WERI-Rb-1 (cell line): ENCODE results near the gene CD47.

ENCODE experiments used
- DNase-seq: peaks from one replicate; pipeline ENCODE4 v3.0.0-alpha.2; 2020
- H3K27ac ChIP-seq: fragments of 250-450 bp; sonication (Bioruptor Pico); 2 replicates; pipeline ENCODE4 v1.5.1; 2020; ENCODE audit warnings: mild to moderate bottlenecking, moderate library complexity
- H3K27me3 ChIP-seq: fragments of 250-450 bp; sonication (Bioruptor Pico); 2 replicates; pipeline ENCODE4 v1.5.1; 2021; ENCODE audit warnings: mild to moderate bottlenecking, low read depth, moderate library complexity; ENCODE audit not compliant: insufficient read depth, severe bottlenecking
- H3K36me3 ChIP-seq: fragments of 250-450 bp; sonication (Bioruptor Pico); 2 replicates; pipeline ENCODE4 v1.5.1; 2020; ENCODE audit warnings: mild to moderate bottlenecking, moderate library complexity
- H3K4me3 ChIP-seq: 2 replicates; pipeline ENCODE4 v1.5.1; 2011; ENCODE audit warnings: low read depth, mild to moderate bottlenecking, control low read depth, low read length
- H3K9me3 ChIP-seq: fragments of 250-450 bp; sonication (Bioruptor Pico); 2 replicates; pipeline ENCODE4 v1.5.1; 2021; ENCODE audit warnings: mild to moderate bottlenecking, moderate library complexity; ENCODE audit not compliant: severe bottlenecking
- TF ChIP-seq, protein P1 (sequence below): IDR thresholded peaks from 2 replicates; pipeline ENCODE4 v1.5.1; 2011; ENCODE audit warnings: low read depth, mild to moderate bottlenecking, control low read depth, inconsistent platforms, low read length

Gene CD47

DNA sequence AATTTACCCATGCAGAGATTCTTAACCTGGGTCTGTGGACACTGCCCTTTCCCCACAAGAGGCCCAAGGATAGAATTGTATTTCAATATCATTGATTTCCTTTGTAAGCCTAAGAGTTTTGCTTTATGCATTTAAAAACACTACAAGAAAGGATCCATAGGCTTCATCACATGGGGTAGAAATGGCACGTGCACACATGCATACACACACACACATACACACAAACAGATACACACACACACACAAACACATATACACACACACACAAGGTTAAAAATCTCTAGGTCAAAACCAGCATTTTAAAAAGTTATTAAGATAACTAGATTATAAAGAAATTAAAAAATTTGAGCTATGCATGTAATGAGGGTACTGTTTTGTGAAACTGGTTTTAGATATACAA is 35.5 kb upstream of the CD47 start:
- no peak overlapping the region for H3K4me3 ChIP-seq
- no peaks in the 10 kb centered on the region for H3K27me3 ChIP-seq
- TF ChIP-seq, protein P1, sequence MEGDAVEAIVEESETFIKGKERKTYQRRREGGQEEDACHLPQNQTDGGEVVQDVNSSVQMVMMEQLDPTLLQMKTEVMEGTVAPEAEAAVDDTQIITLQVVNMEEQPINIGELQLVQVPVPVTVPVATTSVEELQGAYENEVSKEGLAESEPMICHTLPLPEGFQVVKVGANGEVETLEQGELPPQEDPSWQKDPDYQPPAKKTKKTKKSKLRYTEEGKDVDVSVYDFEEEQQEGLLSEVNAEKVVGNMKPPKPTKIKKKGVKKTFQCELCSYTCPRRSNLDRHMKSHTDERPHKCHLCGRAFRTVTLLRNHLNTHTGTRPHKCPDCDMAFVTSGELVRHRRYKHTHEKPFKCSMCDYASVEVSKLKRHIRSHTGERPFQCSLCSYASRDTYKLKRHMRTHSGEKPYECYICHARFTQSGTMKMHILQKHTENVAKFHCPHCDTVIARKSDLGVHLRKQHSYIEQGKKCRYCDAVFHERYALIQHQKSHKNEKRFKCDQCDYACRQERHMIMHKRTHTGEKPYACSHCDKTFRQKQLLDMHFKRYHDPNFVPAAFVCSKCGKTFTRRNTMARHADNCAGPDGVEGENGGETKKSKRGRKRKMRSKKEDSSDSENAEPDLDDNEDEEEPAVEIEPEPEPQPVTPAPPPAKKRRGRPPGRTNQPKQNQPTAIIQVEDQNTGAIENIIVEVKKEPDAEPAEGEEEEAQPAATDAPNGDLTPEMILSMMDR: no peak
- DNase-seq: no peak
- H3K27ac ChIP-seq: no peak overlapping the region
- no peaks in the 10 kb centered on the region for H3K36me3 ChIP-seq
- H3K9me3 ChIP-seq: no peaks in the 10 kb centered on the region

DNA sequence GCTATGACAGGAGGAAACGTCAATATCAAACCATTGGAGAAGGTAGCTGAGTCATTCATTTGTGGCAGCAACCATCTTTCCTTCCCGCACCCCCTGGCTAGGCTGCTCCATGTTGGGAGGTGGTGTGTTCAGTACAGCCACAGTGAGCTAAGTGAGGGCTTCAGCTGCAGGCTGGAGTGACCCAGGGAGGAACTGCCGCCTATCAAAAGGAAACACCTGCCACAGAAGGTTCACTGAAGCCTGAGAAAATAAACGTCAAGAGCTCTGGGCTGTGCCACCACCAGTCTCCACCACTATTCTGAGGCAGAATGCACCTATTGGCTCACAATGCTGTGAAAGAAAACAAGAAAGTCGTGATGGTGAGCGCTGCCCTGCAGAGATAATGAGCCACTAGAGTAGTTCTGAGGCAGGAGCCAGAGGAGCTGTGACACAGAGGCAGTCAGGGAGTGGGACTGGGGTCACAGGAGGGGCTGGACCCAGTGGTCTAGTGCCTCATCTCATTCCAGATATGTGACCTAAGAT is 34.8 kb upstream of the CD47 start:
- H3K36me3 ChIP-seq: no peaks in the 10 kb centered on the region
- TF ChIP-seq, protein P1: no peak
- no peak for DNase-seq
- H3K27me3 ChIP-seq: no peaks in the 10 kb centered on the region
- no peak overlapping the region for H3K4me3 ChIP-seq
- no peaks in the 10 kb centered on the region for H3K9me3 ChIP-seq
- H3K27ac ChIP-seq: no peak overlapping the region

DNA sequence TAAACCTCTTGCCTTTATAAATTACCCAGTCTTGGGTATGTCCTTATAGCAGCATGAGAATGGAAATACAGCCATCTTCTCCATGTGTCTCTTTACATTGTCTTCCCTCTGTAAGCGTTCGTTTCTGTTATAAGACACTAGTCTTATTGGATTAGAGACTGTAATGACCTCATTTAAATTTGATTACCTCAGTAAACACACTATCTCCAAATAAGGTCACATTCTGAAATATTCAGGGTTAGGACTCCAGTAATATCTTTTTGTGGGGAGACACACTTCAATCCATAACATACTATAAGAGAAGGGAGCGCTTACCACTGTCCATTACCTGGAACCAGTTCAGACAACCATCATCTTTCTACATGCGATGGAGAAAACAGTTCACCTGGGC is 34.3 kb upstream of the CD47 start:
- no peak overlapping the region for H3K4me3 ChIP-seq
- H3K36me3 ChIP-seq: no peaks in the 10 kb centered on the region
- DNase-seq: no peak
- no peak overlapping the region for H3K27ac ChIP-seq
- H3K27me3 ChIP-seq: no peaks in the 10 kb centered on the region
- no peaks in the 10 kb centered on the region for H3K9me3 ChIP-seq
- TF ChIP-seq, protein P1: no peak

DNA sequence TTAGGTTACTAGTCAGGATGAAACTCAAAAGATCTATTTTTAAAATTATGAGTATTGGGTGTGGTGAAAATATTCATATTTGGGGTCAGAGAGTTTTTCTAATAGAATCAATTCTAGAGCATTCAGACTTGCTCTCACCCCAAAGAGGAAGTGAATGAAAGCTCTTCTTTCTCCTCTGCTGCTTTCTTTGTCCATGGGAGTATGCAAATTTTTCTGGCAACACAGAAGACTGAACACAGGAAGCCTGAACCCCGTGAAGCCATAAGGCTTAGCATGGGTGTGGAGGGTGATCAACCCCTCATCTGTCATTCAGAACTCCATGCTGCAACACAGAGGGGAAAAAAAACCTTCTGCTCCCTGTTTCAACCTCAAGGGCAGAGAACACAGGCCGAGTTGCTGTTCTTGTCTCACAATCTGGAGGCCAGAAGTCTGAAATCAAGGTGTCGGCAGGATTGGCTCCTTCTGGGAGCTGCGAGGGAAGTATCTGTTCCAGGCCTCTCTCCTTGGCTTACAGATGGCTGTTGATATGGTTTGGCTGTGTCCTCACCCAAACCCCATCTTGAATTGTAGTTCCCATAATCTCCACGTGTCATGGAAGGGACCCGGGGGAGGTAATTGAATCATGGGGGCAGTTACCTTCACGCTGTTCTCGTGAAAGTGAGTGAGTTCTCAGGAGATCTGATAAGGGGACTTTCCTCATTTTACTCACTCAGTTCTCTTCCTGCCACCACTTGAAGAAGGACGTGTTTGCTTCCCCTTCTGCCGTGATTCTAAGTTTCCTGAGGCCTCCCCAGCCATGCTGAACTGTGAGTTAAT is 33.7 kb upstream of the CD47 start:
- H3K27ac ChIP-seq: no peak overlapping the region
- TF ChIP-seq, protein P1: no peak

DNA sequence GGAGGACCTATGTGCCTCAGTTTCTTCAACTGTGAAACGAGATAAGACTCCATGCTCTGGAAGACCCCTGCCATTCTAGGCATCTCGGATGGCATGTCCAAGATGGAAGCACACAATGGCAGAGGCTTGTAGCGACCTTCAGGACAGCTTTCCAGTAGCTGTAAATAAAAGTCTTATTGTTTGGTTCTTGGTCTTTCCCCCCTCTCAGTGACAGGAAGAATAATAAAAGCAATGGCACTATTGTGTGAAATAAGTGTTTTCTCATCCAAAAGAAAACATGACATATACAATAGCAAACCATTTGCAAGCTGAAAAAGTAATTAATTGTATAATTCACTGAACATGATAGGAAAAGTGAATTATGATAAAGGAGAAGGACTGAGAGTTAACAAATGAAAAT is 32.5 kb upstream of the CD47 start:
- H3K27me3 ChIP-seq: no peaks in the 10 kb centered on the region
- H3K4me3 ChIP-seq: no peak overlapping the region
- H3K27ac ChIP-seq: no peak overlapping the region
- TF ChIP-seq, protein P1: no peak
- no peak for DNase-seq
- H3K36me3 ChIP-seq: no peaks in the 10 kb centered on the region
- H3K9me3 ChIP-seq: no peaks in the 10 kb centered on the region

More for the DNA sequence above, 33.7 kb upstream of the CD47 start:
- Histone ChIP-seq H3K9me3 (no peaks in the 10 kb centered on the region), H3K4me3 (no peak overlapping the region), H3K36me3 (no peaks in the 10 kb centered on the region), H3K27me3 (no peaks in the 10 kb centered on the region)
- no peak for DNase-seq
